Loucy (cell line): ENCODE data around the gene LRBA.
A peak's percentile ranks its signal among the peaks of the same experiment; 100 is the strongest.

Experiments used
- H2AFZ ChIP-seq: fragments of 200-600 bp; sonication (generic); 2 replicates; pipeline ENCODE4 v1.6.0; 2016; ENCODE audit warnings: antibody characterized with exemption, mild to moderate bottlenecking, low read length, moderate library complexity
- H3F3A ChIP-seq: fragments of 200-600 bp; 2 replicates; pipeline ENCODE4 v1.6.0; 2016; ENCODE audit warnings: antibody characterized with exemption, low read depth, mild to moderate bottlenecking
- H3K27me3 ChIP-seq: fragments of 200-600 bp; sonication (generic); 2 replicates; pipeline ENCODE4 v1.6.1; 2014; ENCODE audit warnings: low read length, mild to moderate bottlenecking; ENCODE audit not compliant: insufficient read depth, poor library complexity, severe bottlenecking
- H3K36me3 ChIP-seq: fragments of 200-600 bp; sonication (generic); 2 replicates; pipeline ENCODE4 v1.6.1; 2016; ENCODE audit warnings: low read length; ENCODE audit not compliant: insufficient read depth
- H3K4me1 ChIP-seq: fragments of 200-600 bp; sonication (generic); 2 replicates; pipeline ENCODE4 v1.5.1; 2014; ENCODE audit warnings: low read length, mild to moderate bottlenecking; ENCODE audit not compliant: insufficient read depth, poor library complexity, severe bottlenecking
- H3K4me2 ChIP-seq: fragments of 200-600 bp; sonication (generic); 2 replicates; pipeline ENCODE4 v1.6.0; 2014; ENCODE audit warnings: antibody characterized with exemption, low read length, low read depth, mild to moderate bottlenecking; ENCODE audit not compliant: poor library complexity, severe bottlenecking
- H3K4me3 ChIP-seq: fragments of 200-600 bp; sonication (generic); 2 replicates; pipeline ENCODE4 v1.5.1; 2014; ENCODE audit warnings: low read length, mild to moderate bottlenecking, mixed read lengths; ENCODE audit not compliant: poor library complexity, severe bottlenecking
- H3K79me2 ChIP-seq: fragments of 200-600 bp; sonication (generic); 2 replicates; pipeline ENCODE4 v1.6.1; 2014; ENCODE audit warnings: low read length; ENCODE audit not compliant: insufficient read depth
- H3K9ac ChIP-seq: fragments of 200-600 bp; sonication (generic); 2 replicates; pipeline ENCODE4 v1.6.0; 2014; ENCODE audit warnings: mild to moderate bottlenecking, low read depth, low read length, moderate library complexity; ENCODE audit not compliant: poor library complexity, severe bottlenecking
- H3K9me2 ChIP-seq: fragments of 200-600 bp; sonication (generic); replicated peaks from 2 replicates; pipeline ENCODE4 v1.6.1; 2016; ENCODE audit warnings: low read depth, low read length, mixed read lengths
- H3K9me3 ChIP-seq: fragments of 200-600 bp; sonication (generic); 2 replicates; pipeline ENCODE4 v1.6.1; 2014; ENCODE audit warnings: mild to moderate bottlenecking, antibody characterized with exemption, low read length, low read depth; ENCODE audit not compliant: insufficient read depth
- H4K20me1 ChIP-seq: fragments of 200-600 bp; sonication (generic); 2 replicates; pipeline ENCODE4 v1.6.0; 2014; ENCODE audit warnings: antibody characterized with exemption, low read length, mild to moderate bottlenecking; ENCODE audit not compliant: insufficient read depth, poor library complexity, severe bottlenecking
- CTCF ChIP-seq: fragments of 200-600 bp; sonication (generic); conservative IDR thresholded peaks from 2 replicates; pipeline ENCODE4 v1.5.1; 2014; ENCODE audit warnings: mild to moderate bottlenecking, antibody characterized with exemption, low read length
- EZH2phosphoT487 ChIP-seq: fragments of 200-600 bp; IDR thresholded peaks from 2 replicates; pipeline ENCODE4 v1.6.1; 2018; ENCODE audit warnings: antibody characterized with exemption, mild to moderate bottlenecking, moderate library complexity, borderline replicate concordance

LRBA gene

GRCh38 chr4:150986085-150986484, 29.0 kb downstream of the LRBA start:
- Histone ChIP-seq H3F3A (0 out of 2 replicates have a peak, but pooled peaks cover 7% of the 10 kb centered on the region), H4K20me1 (peaks cover 3% of the 10 kb centered on the region), H3K9ac (no peak overlapping the region), H2AFZ (no peak overlapping the region), H3K36me3 (no peaks in the 10 kb centered on the region), H3K27me3 (no peaks in the 10 kb centered on the region), H3K9me2 (no peaks in the 10 kb centered on the region), H3K4me2 (no peak overlapping the region), H3K4me1 (peaks cover 24% of the 10 kb centered on the region), H3K9me3 (no peaks in the 10 kb centered on the region), H3K4me3 (no peak overlapping the region), H3K79me2 (peaks cover 75% of the 10 kb centered on the region)
- no peak for TF ChIP-seq EZH2phosphoT487
- TF ChIP-seq CTCF, result no peak

GRCh38 chr4:150983851-150984250, 31.2 kb downstream of the LRBA start:
- no peaks in the 10 kb centered on the region for H3K27me3 ChIP-seq
- H3K4me1 ChIP-seq, result peaks cover 36% of the 10 kb centered on the region
- H3K9me2 ChIP-seq, result no peaks in the 10 kb centered on the region
- H3K4me2 ChIP-seq, result peak overlapping the region; percentile 61
- 0 out of 2 replicates have a peak, but pooled peaks cover 7% of the 10 kb centered on the region for H3F3A ChIP-seq
- no peaks in the 10 kb centered on the region for H3K9me3 ChIP-seq
- no peaks in the 10 kb centered on the region for H3K36me3 ChIP-seq
- H4K20me1 ChIP-seq, result peaks cover 3% of the 10 kb centered on the region
- peaks cover 78% of the 10 kb centered on the region for H3K79me2 ChIP-seq
- TF ChIP-seq CTCF, result no peak
- TF ChIP-seq EZH2phosphoT487, result no peak
- no peak overlapping the region for H2AFZ ChIP-seq
- H3K4me3 ChIP-seq, result peak overlapping the region; percentile 36
- no peak overlapping the region for H3K9ac ChIP-seq

GRCh38 chr4:150982557-150983233, 32.4 kb downstream of the LRBA start:
- no peaks in the 10 kb centered on the region for H3K27me3 ChIP-seq
- H3K4me3 ChIP-seq, result no peak overlapping the region
- H3K9me2 ChIP-seq, result no peaks in the 10 kb centered on the region
- no peaks in the 10 kb centered on the region for H3K36me3 ChIP-seq
- H2AFZ ChIP-seq, result no peak overlapping the region
- peaks cover 3% of the 10 kb centered on the region for H4K20me1 ChIP-seq
- H3K79me2 ChIP-seq, result peaks cover 80% of the 10 kb centered on the region
- no peak overlapping the region for H3K9ac ChIP-seq
- H3K4me2 ChIP-seq, result peak overlapping the region; percentile 16
- H3F3A ChIP-seq, result 0 out of 2 replicates have a peak, but pooled peaks cover 7% of the 10 kb centered on the region
- no peaks in the 10 kb centered on the region for H3K9me3 ChIP-seq
- TF ChIP-seq EZH2phosphoT487, result no peak
- no peak for TF ChIP-seq CTCF
- H3K4me1 ChIP-seq, result peaks cover 36% of the 10 kb centered on the region
